H1 (cell line): ENCODE results near the gene JPT2.

Experiments used
- ASH2L ChIP-seq: fragments of 200-600, 300-600 bp; sonication (generic); IDR thresholded peaks from one replicate; pipeline ENCODE4 v1.7.1; 2017; ENCODE audit warnings: low read length
- CBX8 ChIP-seq: fragments of 300-800, 300-1000 bp; sonication (generic); IDR thresholded peaks from 2 replicates; pipeline ENCODE4 v1.7.1; 2016; ENCODE audit warnings: low read depth, low read length, borderline replicate concordance
- GABPA ChIP-seq: IDR thresholded peaks from 2 replicates; pipeline ENCODE4 v1.6.1; 2011; ENCODE audit warnings: mild to moderate bottlenecking, low read length, moderate library complexity, borderline replicate concordance; ENCODE audit not compliant: insufficient read depth
- MAX ChIP-seq: IDR thresholded peaks from 2 replicates; pipeline ENCODE4 v1.6.1; 2012; ENCODE audit warnings: inconsistent platforms
- POLR2A ChIP-seq, 2 experiments: IDR thresholded peaks; 1 replicate in 1 of 2; 2 replicates in 1 of 2; pipeline ENCODE4 v1.6.1; 2011; ENCODE audit warnings: low read depth in 2 of 2, low read length in 2 of 2, mild to moderate bottlenecking in 2 of 2; ENCODE audit errors: control extremely low read depth in 1 of 2
- USF2 ChIP-seq: IDR thresholded peaks from 2 replicates; pipeline ENCODE4 v1.6.1; 2011; ENCODE audit warnings: low read length, improper control_type of control experiment
- TF ChIP-seq, protein P1 (sequence below), 3 experiments: IDR thresholded peaks; 1 replicate in 2 of 3; 2 replicates in 1 of 3; pipeline versions ENCODE4 v1.5.1 to v1.6.1; 2011; ENCODE audit warnings: low read length in 3 of 3, mild to moderate bottlenecking in 3 of 3, inconsistent platforms in 2 of 3, low read depth in 1 of 3, moderate library complexity in 1 of 3; ENCODE audit not compliant: insufficient read depth in 1 of 3; ENCODE audit errors: control extremely low read depth in 1 of 3
- TF ChIP-seq, protein P2 (sequence below): fragments of 300-600 bp; sonication (generic); IDR thresholded peaks from 2 replicates; pipeline ENCODE4 v1.7.1; 2012; ENCODE audit warnings: low read length, moderate library complexity, mild to moderate bottlenecking, inconsistent platforms; ENCODE audit not compliant: insufficient replicate concordance

DNA sequence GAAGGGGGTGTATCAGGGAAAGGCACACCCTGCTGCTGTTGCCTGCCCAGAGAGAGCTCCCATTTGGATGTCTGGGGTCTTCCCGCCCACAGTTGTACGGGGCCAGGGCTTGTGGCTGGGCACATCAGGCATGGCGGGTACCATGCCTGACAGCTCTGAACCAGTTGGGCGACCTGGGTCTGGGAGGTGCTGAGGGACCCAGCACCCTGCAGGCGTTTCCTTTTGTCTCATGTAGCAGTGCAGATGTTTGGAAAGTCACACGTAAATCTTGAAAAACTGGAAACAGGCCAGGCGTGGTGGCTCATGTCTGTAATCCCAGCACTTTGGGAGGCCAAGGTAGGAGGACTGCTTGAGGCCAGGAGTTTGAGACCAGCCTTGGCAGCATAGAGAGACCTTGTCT, 8.4 kb upstream of the JPT2 start:
- TF ChIP-seq, protein P1, sequence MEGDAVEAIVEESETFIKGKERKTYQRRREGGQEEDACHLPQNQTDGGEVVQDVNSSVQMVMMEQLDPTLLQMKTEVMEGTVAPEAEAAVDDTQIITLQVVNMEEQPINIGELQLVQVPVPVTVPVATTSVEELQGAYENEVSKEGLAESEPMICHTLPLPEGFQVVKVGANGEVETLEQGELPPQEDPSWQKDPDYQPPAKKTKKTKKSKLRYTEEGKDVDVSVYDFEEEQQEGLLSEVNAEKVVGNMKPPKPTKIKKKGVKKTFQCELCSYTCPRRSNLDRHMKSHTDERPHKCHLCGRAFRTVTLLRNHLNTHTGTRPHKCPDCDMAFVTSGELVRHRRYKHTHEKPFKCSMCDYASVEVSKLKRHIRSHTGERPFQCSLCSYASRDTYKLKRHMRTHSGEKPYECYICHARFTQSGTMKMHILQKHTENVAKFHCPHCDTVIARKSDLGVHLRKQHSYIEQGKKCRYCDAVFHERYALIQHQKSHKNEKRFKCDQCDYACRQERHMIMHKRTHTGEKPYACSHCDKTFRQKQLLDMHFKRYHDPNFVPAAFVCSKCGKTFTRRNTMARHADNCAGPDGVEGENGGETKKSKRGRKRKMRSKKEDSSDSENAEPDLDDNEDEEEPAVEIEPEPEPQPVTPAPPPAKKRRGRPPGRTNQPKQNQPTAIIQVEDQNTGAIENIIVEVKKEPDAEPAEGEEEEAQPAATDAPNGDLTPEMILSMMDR (IDR thresholded peaks at IDR 0.05; ENCODE audit: control extremely low read depth in 1 of 3, insufficient read depth in 1 of 3, low read depth in 1 of 3, low read length in 3 of 3), result no peak
- TF ChIP-seq ASH2L (no peak), MAX (no peak), POLR2A (IDR thresholded peaks at IDR 0.05; ENCODE audit: control extremely low read depth in 1 of 2, low read depth in 2 of 2, low read length in 2 of 2) (no peak), GABPA (no peak), CBX8 (no peak), USF2 (no peak)
- TF ChIP-seq, protein P2, sequence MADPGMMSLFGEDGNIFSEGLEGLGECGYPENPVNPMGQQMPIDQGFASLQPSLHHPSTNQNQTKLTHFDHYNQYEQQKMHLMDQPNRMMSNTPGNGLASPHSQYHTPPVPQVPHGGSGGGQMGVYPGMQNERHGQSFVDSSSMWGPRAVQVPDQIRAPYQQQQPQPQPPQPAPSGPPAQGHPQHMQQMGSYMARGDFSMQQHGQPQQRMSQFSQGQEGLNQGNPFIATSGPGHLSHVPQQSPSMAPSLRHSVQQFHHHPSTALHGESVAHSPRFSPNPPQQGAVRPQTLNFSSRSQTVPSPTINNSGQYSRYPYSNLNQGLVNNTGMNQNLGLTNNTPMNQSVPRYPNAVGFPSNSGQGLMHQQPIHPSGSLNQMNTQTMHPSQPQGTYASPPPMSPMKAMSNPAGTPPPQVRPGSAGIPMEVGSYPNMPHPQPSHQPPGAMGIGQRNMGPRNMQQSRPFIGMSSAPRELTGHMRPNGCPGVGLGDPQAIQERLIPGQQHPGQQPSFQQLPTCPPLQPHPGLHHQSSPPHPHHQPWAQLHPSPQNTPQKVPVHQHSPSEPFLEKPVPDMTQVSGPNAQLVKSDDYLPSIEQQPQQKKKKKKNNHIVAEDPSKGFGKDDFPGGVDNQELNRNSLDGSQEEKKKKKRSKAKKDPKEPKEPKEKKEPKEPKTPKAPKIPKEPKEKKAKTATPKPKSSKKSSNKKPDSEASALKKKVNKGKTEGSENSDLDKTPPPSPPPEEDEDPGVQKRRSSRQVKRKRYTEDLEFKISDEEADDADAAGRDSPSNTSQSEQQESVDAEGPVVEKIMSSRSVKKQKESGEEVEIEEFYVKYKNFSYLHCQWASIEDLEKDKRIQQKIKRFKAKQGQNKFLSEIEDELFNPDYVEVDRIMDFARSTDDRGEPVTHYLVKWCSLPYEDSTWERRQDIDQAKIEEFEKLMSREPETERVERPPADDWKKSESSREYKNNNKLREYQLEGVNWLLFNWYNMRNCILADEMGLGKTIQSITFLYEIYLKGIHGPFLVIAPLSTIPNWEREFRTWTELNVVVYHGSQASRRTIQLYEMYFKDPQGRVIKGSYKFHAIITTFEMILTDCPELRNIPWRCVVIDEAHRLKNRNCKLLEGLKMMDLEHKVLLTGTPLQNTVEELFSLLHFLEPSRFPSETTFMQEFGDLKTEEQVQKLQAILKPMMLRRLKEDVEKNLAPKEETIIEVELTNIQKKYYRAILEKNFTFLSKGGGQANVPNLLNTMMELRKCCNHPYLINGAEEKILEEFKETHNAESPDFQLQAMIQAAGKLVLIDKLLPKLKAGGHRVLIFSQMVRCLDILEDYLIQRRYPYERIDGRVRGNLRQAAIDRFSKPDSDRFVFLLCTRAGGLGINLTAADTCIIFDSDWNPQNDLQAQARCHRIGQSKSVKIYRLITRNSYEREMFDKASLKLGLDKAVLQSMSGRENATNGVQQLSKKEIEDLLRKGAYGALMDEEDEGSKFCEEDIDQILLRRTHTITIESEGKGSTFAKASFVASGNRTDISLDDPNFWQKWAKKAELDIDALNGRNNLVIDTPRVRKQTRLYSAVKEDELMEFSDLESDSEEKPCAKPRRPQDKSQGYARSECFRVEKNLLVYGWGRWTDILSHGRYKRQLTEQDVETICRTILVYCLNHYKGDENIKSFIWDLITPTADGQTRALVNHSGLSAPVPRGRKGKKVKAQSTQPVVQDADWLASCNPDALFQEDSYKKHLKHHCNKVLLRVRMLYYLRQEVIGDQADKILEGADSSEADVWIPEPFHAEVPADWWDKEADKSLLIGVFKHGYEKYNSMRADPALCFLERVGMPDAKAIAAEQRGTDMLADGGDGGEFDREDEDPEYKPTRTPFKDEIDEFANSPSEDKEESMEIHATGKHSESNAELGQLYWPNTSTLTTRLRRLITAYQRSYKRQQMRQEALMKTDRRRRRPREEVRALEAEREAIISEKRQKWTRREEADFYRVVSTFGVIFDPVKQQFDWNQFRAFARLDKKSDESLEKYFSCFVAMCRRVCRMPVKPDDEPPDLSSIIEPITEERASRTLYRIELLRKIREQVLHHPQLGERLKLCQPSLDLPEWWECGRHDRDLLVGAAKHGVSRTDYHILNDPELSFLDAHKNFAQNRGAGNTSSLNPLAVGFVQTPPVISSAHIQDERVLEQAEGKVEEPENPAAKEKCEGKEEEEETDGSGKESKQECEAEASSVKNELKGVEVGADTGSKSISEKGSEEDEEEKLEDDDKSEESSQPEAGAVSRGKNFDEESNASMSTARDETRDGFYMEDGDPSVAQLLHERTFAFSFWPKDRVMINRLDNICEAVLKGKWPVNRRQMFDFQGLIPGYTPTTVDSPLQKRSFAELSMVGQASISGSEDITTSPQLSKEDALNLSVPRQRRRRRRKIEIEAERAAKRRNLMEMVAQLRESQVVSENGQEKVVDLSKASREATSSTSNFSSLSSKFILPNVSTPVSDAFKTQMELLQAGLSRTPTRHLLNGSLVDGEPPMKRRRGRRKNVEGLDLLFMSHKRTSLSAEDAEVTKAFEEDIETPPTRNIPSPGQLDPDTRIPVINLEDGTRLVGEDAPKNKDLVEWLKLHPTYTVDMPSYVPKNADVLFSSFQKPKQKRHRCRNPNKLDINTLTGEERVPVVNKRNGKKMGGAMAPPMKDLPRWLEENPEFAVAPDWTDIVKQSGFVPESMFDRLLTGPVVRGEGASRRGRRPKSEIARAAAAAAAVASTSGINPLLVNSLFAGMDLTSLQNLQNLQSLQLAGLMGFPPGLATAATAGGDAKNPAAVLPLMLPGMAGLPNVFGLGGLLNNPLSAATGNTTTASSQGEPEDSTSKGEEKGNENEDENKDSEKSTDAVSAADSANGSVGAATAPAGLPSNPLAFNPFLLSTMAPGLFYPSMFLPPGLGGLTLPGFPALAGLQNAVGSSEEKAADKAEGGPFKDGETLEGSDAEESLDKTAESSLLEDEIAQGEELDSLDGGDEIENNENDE, result no peak
